Measurements from ENCODE around the gene WIPI1.

GRCh38 chr17:68427575-68427974, 29.7 kb downstream of the WIPI1 start:
- no peak for TF ChIP-seq CTCF (IDR thresholded peaks at IDR 0.05)
- TF ChIP-seq POLR2A (IDR thresholded peaks at IDR 0.05), result no peak
- no peak for TF ChIP-seq POLR2AphosphoS5 (IDR thresholded peaks at IDR 0.05; ENCODE audit: insufficient read depth in 1 of 2, low read depth in 1 of 2)
